DOHH2 (cell line): ENCODE results near the gene SHLD1.

Experiments
- EZH2phosphoT487 ChIP-seq: fragments of 200-600 bp; sonication (generic); IDR thresholded peaks from 2 replicates; pipeline ENCODE4 v1.6.1; 2017; ENCODE audit warnings: borderline replicate concordance, mild to moderate bottlenecking, antibody characterized with exemption, low read length, moderate library complexity, mixed read lengths
- TF ChIP-seq, protein P1 (sequence below): fragments of 200-600 bp; sonication (generic); IDR thresholded peaks from one replicate; pipeline ENCODE4 v1.5.1; 2014; ENCODE audit warnings: antibody characterized with exemption, mild to moderate bottlenecking, low read depth, low read length; ENCODE audit not compliant: poor library complexity, severe bottlenecking

DNA sequence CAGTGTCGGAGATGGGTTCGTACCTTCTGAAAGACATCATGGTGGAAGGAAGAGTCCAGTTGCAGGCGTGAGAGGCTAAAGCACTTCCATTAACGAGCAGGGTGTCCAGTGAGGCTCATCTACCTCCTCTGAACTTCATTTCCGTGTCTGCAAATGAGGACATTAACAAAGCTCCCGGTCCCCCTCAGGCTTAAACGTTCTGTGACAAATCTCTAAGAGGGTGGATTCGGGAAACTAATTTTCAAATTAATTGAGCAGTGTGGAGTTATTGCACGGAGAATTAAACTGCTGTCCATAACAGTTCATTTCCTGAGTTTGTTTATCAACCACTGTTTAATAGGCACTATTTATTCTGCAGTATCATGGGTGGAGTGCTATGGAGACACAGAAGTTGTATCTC is 132.0 kb downstream of the SHLD1 start:
- TF ChIP-seq, protein P1, sequence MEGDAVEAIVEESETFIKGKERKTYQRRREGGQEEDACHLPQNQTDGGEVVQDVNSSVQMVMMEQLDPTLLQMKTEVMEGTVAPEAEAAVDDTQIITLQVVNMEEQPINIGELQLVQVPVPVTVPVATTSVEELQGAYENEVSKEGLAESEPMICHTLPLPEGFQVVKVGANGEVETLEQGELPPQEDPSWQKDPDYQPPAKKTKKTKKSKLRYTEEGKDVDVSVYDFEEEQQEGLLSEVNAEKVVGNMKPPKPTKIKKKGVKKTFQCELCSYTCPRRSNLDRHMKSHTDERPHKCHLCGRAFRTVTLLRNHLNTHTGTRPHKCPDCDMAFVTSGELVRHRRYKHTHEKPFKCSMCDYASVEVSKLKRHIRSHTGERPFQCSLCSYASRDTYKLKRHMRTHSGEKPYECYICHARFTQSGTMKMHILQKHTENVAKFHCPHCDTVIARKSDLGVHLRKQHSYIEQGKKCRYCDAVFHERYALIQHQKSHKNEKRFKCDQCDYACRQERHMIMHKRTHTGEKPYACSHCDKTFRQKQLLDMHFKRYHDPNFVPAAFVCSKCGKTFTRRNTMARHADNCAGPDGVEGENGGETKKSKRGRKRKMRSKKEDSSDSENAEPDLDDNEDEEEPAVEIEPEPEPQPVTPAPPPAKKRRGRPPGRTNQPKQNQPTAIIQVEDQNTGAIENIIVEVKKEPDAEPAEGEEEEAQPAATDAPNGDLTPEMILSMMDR = no peak
- TF ChIP-seq EZH2phosphoT487 = no peak
